ENCODE data around the gene SLC7A4.

- TF ChIP-seq CTCF (IDR thresholded peaks at IDR 0.05; ENCODE audit: low read depth, low read length) (no peak), EZH2phosphoT487 (IDR thresholded peaks at IDR 0.05; ENCODE audit: low read depth) (no peak)
Observed at GRCh38 chr22:20988573-20989322, 43.6 kb downstream of the SLC7A4 start.
